Astrocyte (in vitro differentiated cells and primary cell): Measurements from ENCODE around the gene ZNF30.

ENCODE experiments used
- CTCF ChIP-seq: IDR thresholded peaks from 2 replicates; pipeline ENCODE4 v1.5.1; 2011; ENCODE audit warnings: low read depth, mild to moderate bottlenecking, inconsistent platforms, low read length, moderate library complexity; ENCODE audit not compliant: insufficient read depth
- EZH2 ChIP-seq: IDR thresholded peaks from 2 replicates; pipeline ENCODE4 v1.6.1; 2012; ENCODE audit warnings: mild to moderate bottlenecking, low read length, inconsistent platforms; ENCODE audit not compliant: insufficient read depth

DNA sequence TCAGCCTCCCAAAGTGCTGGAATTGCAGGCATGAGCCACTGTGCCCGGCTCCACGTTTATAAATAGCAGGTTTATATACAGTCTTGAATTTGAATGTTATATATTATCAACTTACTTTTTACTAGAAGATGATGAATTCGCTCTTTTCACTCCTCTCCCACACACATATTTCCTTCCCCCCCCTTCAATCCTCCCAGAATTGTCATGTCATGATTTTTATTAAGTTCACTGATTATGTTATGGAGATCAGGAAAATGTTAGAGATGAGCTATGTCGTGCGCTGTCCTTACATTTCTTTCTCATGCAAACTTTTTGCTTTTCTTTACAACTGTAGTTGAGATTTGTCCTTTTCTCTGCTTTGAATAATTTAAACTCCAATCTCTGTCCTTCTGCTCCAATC is 55.6 kb downstream of the ZNF30 start:
- no peak for TF ChIP-seq CTCF
- no peak for TF ChIP-seq EZH2
